K562 (cell line): ENCODE data around the gene NAA15. TPM values are rescaled to one million over a fixed set of nuclear protein-coding genes. Genes with fewer than 3 reads are reported as not detected.

ENCODE experiments used
- ARHGAP35 ChIP-seq: fragments of 450-650 bp; IDR thresholded peaks from 2 replicates; pipeline ENCODE4 v1.6.1; 2018; ENCODE audit not compliant: partially characterized antibody
- FOS ChIP-seq: IDR thresholded peaks from 3 replicates; pipeline ENCODE4 v1.6.1; 2011; ENCODE audit not compliant: insufficient read length; ENCODE audit errors: extremely low read depth
- NFE2 ChIP-seq: IDR thresholded peaks from 2 replicates; pipeline ENCODE4 v1.6.1; 2014; ENCODE audit warnings: antibody characterized with exemption, low read depth
- SIX5 ChIP-seq, 2 experiments: IDR thresholded peaks; 2 replicates each; pipeline ENCODE4 v1.6.1; 2011; ENCODE audit warnings: low read length in 2 of 2, borderline replicate concordance in 1 of 2, low read depth in 1 of 2, mild to moderate bottlenecking in 1 of 2, moderate library complexity in 1 of 2; ENCODE audit not compliant: insufficient read depth in 1 of 2
- XRCC3 ChIP-seq: fragments of 450-650 bp; IDR thresholded peaks from 2 replicates; pipeline ENCODE4 v1.6.1; 2017; ENCODE audit warnings: mild to moderate bottlenecking, moderate library complexity
- ZBTB1 ChIP-seq: sonication (generic); formaldehyde crosslinking; IDR thresholded peaks from 2 replicates; pipeline ENCODE4 v1.8.1; 2023; ENCODE audit warnings: missing genetic modification reagents, low read depth, mild to moderate bottlenecking, borderline replicate concordance
- ZNF263 ChIP-seq: sonication (generic); formaldehyde crosslinking; IDR thresholded peaks from 2 replicates; pipeline ENCODE4 v1.8.0; 2022; ENCODE audit warnings: mild to moderate bottlenecking, missing genetic modification reagents, borderline replicate concordance
- polyA plus RNA-seq, 8 experiments: library from polyadenylated mRNA; depleted of rRNA in 4 of 8; stranded (reverse) in 5 of 8; unstranded in 3 of 8; fragments of >200 nt; fragmentation: Nextera tagmentation in 2 of 8; fragmentation: Illumina TruSeq in 1 of 8; extraction: Ambion mirVana in 2 of 8; extraction: Trizol in 1 of 8; gene quantifications; 2 replicates each; pipeline versions ENCODE4 v1.2.1 to v1.2.3, GENCODE V29; 2011 to 2014; ENCODE audit warnings: inconsistent platforms in 1 of 8, missing spikeins in 1 of 8
- total RNA-seq, 7 experiments: library from RNA; depleted of rRNA in 6 of 7; stranded (reverse); fragments of >200 nt in 6 of 7; fragmentation: Illumina TruSeq in 2 of 7; extraction: Trizol in 2 of 7; gene quantifications; 2 replicates each; pipeline versions ENCODE4 v1.2.1 to v1.2.3, GENCODE V29; 2011 to 2021; ENCODE audit warnings: low replicate concordance in 1 of 7
- TF ChIP-seq, protein P1 (sequence below), 2 experiments: fragments of 450-650 bp; formaldehyde crosslinking in 1 of 2; IDR thresholded peaks; 2 replicates each; pipeline versions ENCODE4 v1.4.0 to v1.6.1; 2014 to 2020; ENCODE audit warnings: mild to moderate bottlenecking in 2 of 2, borderline replicate concordance in 1 of 2, low read depth in 1 of 2
- TF ChIP-seq, protein P2 (sequence below): IDR thresholded peaks from 2 replicates; pipeline ENCODE4 v1.6.1; 2016; ENCODE audit warnings: missing genetic modification characterization, missing compliant biosample characterization
- TF ChIP-seq, protein P3 (sequence below), 2 experiments: fragments of 250-450 bp in 1 of 2; fragments of 450-650 bp in 1 of 2; sonication (Bioruptor Pico) in 1 of 2; IDR thresholded peaks; 2 replicates each; pipeline versions ENCODE4 v1.6.1 to v1.8.0; 2016 to 2021; ENCODE audit warnings: mild to moderate bottlenecking in 2 of 2, moderate library complexity in 2 of 2, missing compliant biosample characterization in 1 of 2, missing genetic modification characterization in 1 of 2
- TF ChIP-seq, protein P4 (sequence below), 3 experiments: fragments of 200-800 bp in 1 of 3; fragments of 250-450 bp in 1 of 3; fragments of 450-650 bp in 1 of 3; sonication (Bioruptor Pico) in 1 of 3; sonication (Bioruptor generic) in 1 of 3; formaldehyde crosslinking in 1 of 3; IDR thresholded peaks; 2 replicates each; pipeline versions ENCODE4 v1.6.1 to v1.8.0; 2016 to 2022; ENCODE audit warnings: mild to moderate bottlenecking in 2 of 3, missing genetic modification characterization in 2 of 3, missing compliant biosample characterization in 1 of 3, moderate library complexity in 1 of 3

NAA15 gene
- total and polyA plus RNA-seq, 9 of the 15 experiments (the other 6 are each of a cell fraction or from before 2014, with no cell fraction given), result 37.8 to 117 (median 63.2) TPM

DNA sequence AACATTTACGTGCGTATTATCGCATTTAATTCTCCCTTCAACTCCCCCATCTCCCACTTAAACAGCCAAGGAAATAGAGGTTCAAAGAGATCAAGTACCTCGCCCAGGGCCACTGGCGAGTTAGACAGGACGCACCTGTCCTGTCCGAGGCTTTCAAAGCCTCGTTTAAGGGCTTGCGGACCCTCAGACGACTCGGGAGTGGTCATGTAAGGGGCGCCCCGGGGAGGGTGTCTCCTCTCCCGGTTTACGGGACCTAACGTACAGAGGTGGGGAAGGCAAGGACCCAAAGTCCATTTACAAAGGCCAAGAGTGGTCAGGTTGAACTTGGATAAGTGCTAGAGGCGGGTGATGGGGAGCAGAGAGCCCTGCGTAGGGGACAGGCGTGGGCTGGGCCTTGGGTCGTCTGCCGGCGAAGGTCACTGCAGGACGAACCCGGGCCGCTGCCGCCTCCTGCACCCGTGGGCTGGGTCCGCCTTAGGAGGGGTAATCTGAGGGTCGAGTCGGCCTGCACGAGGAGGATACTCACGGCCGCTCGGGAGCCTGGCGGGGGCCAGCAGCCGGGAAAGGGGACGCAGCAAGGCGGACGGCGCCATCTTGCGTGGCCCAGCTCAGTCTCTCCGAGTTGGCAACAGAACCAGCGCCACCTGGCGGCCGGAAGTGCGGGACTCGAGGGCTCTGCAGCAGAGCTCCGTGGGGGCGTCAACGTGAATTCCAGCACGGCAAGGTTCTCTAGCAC, 5.9 kb upstream of the NAA15 start (continued):
- TF ChIP-seq, protein P1, sequence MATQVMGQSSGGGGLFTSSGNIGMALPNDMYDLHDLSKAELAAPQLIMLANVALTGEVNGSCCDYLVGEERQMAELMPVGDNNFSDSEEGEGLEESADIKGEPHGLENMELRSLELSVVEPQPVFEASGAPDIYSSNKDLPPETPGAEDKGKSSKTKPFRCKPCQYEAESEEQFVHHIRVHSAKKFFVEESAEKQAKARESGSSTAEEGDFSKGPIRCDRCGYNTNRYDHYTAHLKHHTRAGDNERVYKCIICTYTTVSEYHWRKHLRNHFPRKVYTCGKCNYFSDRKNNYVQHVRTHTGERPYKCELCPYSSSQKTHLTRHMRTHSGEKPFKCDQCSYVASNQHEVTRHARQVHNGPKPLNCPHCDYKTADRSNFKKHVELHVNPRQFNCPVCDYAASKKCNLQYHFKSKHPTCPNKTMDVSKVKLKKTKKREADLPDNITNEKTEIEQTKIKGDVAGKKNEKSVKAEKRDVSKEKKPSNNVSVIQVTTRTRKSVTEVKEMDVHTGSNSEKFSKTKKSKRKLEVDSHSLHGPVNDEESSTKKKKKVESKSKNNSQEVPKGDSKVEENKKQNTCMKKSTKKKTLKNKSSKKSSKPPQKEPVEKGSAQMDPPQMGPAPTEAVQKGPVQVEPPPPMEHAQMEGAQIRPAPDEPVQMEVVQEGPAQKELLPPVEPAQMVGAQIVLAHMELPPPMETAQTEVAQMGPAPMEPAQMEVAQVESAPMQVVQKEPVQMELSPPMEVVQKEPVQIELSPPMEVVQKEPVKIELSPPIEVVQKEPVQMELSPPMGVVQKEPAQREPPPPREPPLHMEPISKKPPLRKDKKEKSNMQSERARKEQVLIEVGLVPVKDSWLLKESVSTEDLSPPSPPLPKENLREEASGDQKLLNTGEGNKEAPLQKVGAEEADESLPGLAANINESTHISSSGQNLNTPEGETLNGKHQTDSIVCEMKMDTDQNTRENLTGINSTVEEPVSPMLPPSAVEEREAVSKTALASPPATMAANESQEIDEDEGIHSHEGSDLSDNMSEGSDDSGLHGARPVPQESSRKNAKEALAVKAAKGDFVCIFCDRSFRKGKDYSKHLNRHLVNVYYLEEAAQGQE (IDR thresholded peaks at IDR 0.05; ENCODE audit: borderline replicate concordance), result peak; percentile 84
- TF ChIP-seq, protein P1 (CRISPR knock-in tag; IDR thresholded peaks at IDR 0.05; ENCODE audit: low read depth), result no peak
- TF ChIP-seq XRCC3, result no peak
- TF ChIP-seq, protein P2, sequence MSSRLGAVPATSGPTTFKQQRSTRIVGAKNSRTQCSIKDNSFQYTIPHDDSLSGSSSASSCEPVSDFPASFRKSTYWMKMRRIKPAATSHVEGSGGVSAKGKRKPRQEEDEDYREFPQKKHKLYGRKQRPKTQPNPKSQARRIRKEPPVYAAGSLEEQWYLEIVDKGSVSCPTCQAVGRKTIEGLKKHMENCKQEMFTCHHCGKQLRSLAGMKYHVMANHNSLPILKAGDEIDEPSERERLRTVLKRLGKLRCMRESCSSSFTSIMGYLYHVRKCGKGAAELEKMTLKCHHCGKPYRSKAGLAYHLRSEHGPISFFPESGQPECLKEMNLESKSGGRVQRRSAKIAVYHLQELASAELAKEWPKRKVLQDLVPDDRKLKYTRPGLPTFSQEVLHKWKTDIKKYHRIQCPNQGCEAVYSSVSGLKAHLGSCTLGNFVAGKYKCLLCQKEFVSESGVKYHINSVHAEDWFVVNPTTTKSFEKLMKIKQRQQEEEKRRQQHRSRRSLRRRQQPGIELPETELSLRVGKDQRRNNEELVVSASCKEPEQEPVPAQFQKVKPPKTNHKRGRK (tag), result no peak
- no peak for TF ChIP-seq SIX5 (IDR thresholded peaks at IDR 0.05; ENCODE audit: borderline replicate concordance in 1 of 2, insufficient read depth in 1 of 2, low read depth in 1 of 2, low read length in 2 of 2)
- TF ChIP-seq FOS, result no peak
- TF ChIP-seq ARHGAP35, result no peak
- TF ChIP-seq, protein P3, sequence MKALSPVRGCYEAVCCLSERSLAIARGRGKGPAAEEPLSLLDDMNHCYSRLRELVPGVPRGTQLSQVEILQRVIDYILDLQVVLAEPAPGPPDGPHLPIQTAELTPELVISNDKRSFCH (CRISPR knock-in tag; IDR thresholded peaks at IDR 0.05), result no peak
- TF ChIP-seq, protein P3 (tag; IDR thresholded peaks at IDR 0.05), result 0 out of 2 replicates have a peak, but pooled peaks have one; percentile 74
- TF ChIP-seq, protein P4, sequence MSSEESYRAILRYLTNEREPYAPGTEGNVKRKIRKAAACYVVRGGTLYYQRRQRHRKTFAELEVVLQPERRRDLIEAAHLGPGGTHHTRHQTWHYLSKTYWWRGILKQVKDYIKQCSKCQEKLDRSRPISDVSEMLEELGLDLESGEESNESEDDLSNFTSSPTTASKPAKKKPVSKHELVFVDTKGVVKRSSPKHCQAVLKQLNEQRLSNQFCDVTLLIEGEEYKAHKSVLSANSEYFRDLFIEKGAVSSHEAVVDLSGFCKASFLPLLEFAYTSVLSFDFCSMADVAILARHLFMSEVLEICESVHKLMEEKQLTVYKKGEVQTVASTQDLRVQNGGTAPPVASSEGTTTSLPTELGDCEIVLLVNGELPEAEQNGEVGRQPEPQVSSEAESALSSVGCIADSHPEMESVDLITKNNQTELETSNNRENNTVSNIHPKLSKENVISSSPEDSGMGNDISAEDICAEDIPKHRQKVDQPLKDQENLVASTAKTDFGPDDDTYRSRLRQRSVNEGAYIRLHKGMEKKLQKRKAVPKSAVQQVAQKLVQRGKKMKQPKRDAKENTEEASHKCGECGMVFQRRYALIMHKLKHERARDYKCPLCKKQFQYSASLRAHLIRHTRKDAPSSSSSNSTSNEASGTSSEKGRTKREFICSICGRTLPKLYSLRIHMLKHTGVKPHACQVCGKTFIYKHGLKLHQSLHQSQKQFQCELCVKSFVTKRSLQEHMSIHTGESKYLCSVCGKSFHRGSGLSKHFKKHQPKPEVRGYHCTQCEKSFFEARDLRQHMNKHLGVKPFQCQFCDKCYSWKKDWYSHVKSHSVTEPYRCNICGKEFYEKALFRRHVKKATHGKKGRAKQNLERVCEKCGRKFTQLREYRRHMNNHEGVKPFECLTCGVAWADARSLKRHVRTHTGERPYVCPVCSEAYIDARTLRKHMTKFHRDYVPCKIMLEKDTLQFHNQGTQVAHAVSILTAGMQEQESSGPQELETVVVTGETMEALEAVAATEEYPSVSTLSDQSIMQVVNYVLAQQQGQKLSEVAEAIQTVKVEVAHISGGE (CRISPR knock-in tag; IDR thresholded peaks at IDR 0.05), result peak in 2 of 3 experiments; percentile 46 to 70; a peak in 2 of 6 replicates
- TF ChIP-seq ZBTB1 (CRISPR knock-in tag), result no peak
- TF ChIP-seq ZNF263, result peak; percentile 66
- peak; percentile 36; the same call in 1 of the 2 replicates for TF ChIP-seq NFE2
